IMR-90 (cell line): ENCODE measurements around the gene CA6. TPM values are rescaled to one million over a fixed set of nuclear protein-coding genes. Genes with fewer than 3 reads are reported as not detected.
"Not testable (repeated sequence)": the region's sequence is repeated elsewhere in the genome, so short reads cannot be mapped to it uniquely, and the experiment has no call there.

Experiments used
- ATAC-seq: fragments of 200-7000 bp; cut with Tn5 transposase; 2 replicates; pipeline ENCODE4 v1.9.1; 2020; ENCODE audit warnings: low read depth, mild to moderate bottlenecking, moderate library complexity
- BruUV-seq: library from RNA; stranded (reverse); fragments of 400-500 nt; replicated peaks from 2 replicates; lab custom pipeline; 2021; lab: Mats Ljungman, UMichigan
- CTCF ChIA-PET: fragments of 300-600 bp; formaldehyde crosslinking; extraction: SDS; loops from one replicate; lab custom pipeline; 2021; ENCODE audit warnings: antibody characterized with exemption; lab: Yijun Ruan, JAX
- POLR2A ChIA-PET: fragments of 300-600 bp; sonication (Branson Sonifier 250); formaldehyde crosslinking; loops from one replicate; lab custom pipeline; 2022; ENCODE audit warnings: antibody characterized with exemption; ENCODE audit not compliant: unreplicated experiment; lab: Charles Lee
- DNase-seq: peaks from one replicate; pipeline ENCODE4 v3.0.0; 2013
- H2AFZ ChIP-seq: replicated peaks from 2 replicates; pipeline ENCODE3; 2013; ENCODE audit warnings: low read length, mild to moderate bottlenecking; ENCODE audit not compliant: poor library complexity
- H2AK5ac ChIP-seq: 2 replicates; pipeline ENCODE4 v1.6.1; 2013; ENCODE audit warnings: low read depth, low read length, inconsistent platforms
- H2AK9ac ChIP-seq: replicated peaks from 2 replicates; pipeline ENCODE3; 2013; ENCODE audit warnings: mild to moderate bottlenecking, low read depth, low read length, moderate library complexity; ENCODE audit not compliant: poor library complexity
- H2BK120ac ChIP-seq: 2 replicates; pipeline ENCODE4 v1.6.1; 2013; ENCODE audit warnings: low read depth, low read length, inconsistent platforms
- H2BK15ac ChIP-seq: 3 replicates; pipeline ENCODE4 v1.6.1; 2013; ENCODE audit warnings: low read depth, low read length, inconsistent platforms
- H2BK20ac ChIP-seq: 2 replicates; pipeline ENCODE4 v1.6.1; 2013; ENCODE audit warnings: low read depth, mild to moderate bottlenecking, inconsistent platforms, low read length, moderate library complexity
- H2BK5ac ChIP-seq: 2 replicates; pipeline ENCODE4 v1.6.1; 2013; ENCODE audit warnings: mild to moderate bottlenecking, low read depth, low read length, inconsistent platforms; ENCODE audit not compliant: poor library complexity, severe bottlenecking
- H3K14ac ChIP-seq: replicated peaks from 2 replicates; pipeline ENCODE4 v1.6.1; 2013; ENCODE audit warnings: low read depth, low read length, inconsistent platforms
- H3K18ac ChIP-seq: 2 replicates; pipeline ENCODE4 v1.6.1; 2013; ENCODE audit warnings: low read depth, low read length, control low read depth
- H3K23ac ChIP-seq: 2 replicates; pipeline ENCODE4 v1.6.1; 2013; ENCODE audit warnings: low read depth, low read length, inconsistent platforms
- H3K27ac ChIP-seq: 2 replicates; pipeline ENCODE4 v1.5.1; 2013; ENCODE audit warnings: mild to moderate bottlenecking, control low read depth, low read length; ENCODE audit not compliant: insufficient read depth
- H3K27me3 ChIP-seq: 2 replicates; pipeline ENCODE4 v1.6.1; 2013; ENCODE audit warnings: low read length; ENCODE audit not compliant: control insufficient read depth, insufficient read depth
- H3K36me3 ChIP-seq: 2 replicates; pipeline ENCODE4 v1.6.1; 2013; ENCODE audit warnings: low read length, mixed read lengths; ENCODE audit not compliant: control insufficient read depth, insufficient read depth
- H3K4ac ChIP-seq: 2 replicates; pipeline ENCODE4 v1.6.1; 2013; ENCODE audit warnings: low read depth, low read length, inconsistent platforms
- H3K4me1 ChIP-seq: 2 replicates; pipeline ENCODE4 v1.6.1; 2013; ENCODE audit warnings: low read length, mixed read lengths; ENCODE audit not compliant: control insufficient read depth, insufficient read depth
- H3K4me2 ChIP-seq: 2 replicates; pipeline ENCODE4 v1.6.1; 2013; ENCODE audit warnings: low read depth, mild to moderate bottlenecking, control low read depth, low read length, moderate library complexity
- H3K4me3 ChIP-seq: 2 replicates; pipeline ENCODE4 v1.5.1; 2013; ENCODE audit warnings: low read depth, mild to moderate bottlenecking, control low read depth, low read length, moderate library complexity; ENCODE audit not compliant: insufficient read depth
- H3K56ac ChIP-seq: 2 replicates; pipeline ENCODE4 v1.6.1; 2013; ENCODE audit warnings: low read length, inconsistent platforms; ENCODE audit not compliant: insufficient read depth; ENCODE audit errors: extremely low read depth
- H3K79me1 ChIP-seq, 2 experiments: 2 replicates each; pipeline ENCODE4 v1.6.1; 2013; ENCODE audit warnings: low read length in 2 of 2, inconsistent platforms in 1 of 2, low read depth in 1 of 2
- H3K9ac ChIP-seq: 2 replicates; pipeline ENCODE4 v1.6.1; 2013; ENCODE audit warnings: low read depth, low read length, control low read depth
- H3K9me1 ChIP-seq: 2 replicates; pipeline ENCODE4 v1.6.1; 2013; ENCODE audit warnings: low read length, inconsistent platforms; ENCODE audit not compliant: insufficient read depth
- H3K9me3 ChIP-seq: 2 replicates; pipeline ENCODE4 v1.6.1; 2013; ENCODE audit warnings: low read length; ENCODE audit not compliant: control insufficient read depth, insufficient read depth
- H4K20me1 ChIP-seq: 2 replicates; pipeline ENCODE4 v1.6.1; 2013; ENCODE audit warnings: low read length, inconsistent platforms; ENCODE audit not compliant: insufficient read depth
- H4K5ac ChIP-seq: 2 replicates; pipeline ENCODE4 v1.6.1; 2013; ENCODE audit warnings: mild to moderate bottlenecking, low read depth, low read length, control low read depth
- H4K8ac ChIP-seq, 2 experiments: 2 replicates each; pipeline ENCODE4 v1.6.1; 2013; ENCODE audit warnings: low read depth in 2 of 2, low read length in 2 of 2, control low read depth in 1 of 2, inconsistent platforms in 1 of 2
- H4K91ac ChIP-seq: 2 replicates; pipeline ENCODE4 v1.6.1; 2013; ENCODE audit warnings: low read depth, low read length, inconsistent platforms; ENCODE audit not compliant: insufficient read depth
- WGBS, 2 experiments: methylation state at CpG; one replicate each; pipeline versions ENCODE4 v1.1.5 to v1.1.7; 2013; ENCODE audit warnings: missing lambda C conversion rate in 2 of 2; ENCODE audit not compliant: insufficient read length in 1 of 2; ENCODE audit errors: extremely low coverage in 2 of 2; 5-methylcytosine and 5-hydroxymethylcytosine counted together
- dilution Hi-C: fragments of 300-500 bp; cut with HindIII; formaldehyde crosslinking; loops from one replicate; pipeline ENCODE4 v1.14.3; 2018; ENCODE audit warnings: low sequenced_read_pairs; ENCODE audit not compliant: unreplicated experiment
- in situ Hi-C: fragments of 300-500 bp; cut with MboI; formaldehyde crosslinking; loops from 3 replicates; pipeline ENCODE4 v1.14.3; 2019; ENCODE audit warnings: low sequenced_read_pairs, inconsistent platforms, mixed read lengths
- intact Hi-C: fragments of 100-400 bp; cut with micrococcal nuclease; formaldehyde crosslinking; loops from 2 replicates; pipeline ENCODE4 v1.10.0; 2022
- polyA plus RNA-seq, 3 experiments: library from polyadenylated mRNA; depleted of rRNA; stranded (reverse); fragments of >200 nt; gene quantifications; 2 replicates each; pipeline ENCODE4 v1.2.3, GENCODE V29; 2012; ENCODE audit warnings: low replicate concordance in 1 of 3
- total RNA-seq: library from RNA; depleted of rRNA; stranded (reverse); fragments of >200 nt; gene quantifications from 2 replicates; pipeline ENCODE4 v1.2.3, GENCODE V29; 2012

The CA6 gene
- total and polyA plus RNA-seq, 2 of the 4 experiments (the other 2 are of a cell fraction): not detected

DNA sequence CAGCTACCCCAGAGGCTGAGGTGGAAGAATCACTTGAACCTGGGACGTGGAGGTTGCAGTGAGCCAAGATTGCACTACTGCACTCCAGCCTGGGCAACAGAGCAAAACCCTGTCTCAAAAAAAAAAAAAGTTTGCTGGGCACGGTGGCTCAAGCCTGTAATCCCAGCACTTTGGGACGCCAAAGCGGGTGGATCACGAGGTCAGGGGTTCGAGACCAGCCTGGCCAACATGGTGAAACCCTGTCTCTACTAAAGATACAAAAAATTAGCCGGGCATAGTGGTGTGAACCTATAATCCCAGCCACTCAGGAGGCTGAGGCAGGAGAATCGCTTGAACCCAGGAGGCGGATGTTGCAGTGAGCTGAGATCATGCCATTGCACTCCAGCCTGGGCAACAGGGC lies 23.2 kb downstream of the CA6 start:
- H2BK20ac ChIP-seq, H2AFZ ChIP-seq, H3K36me3 ChIP-seq, H3K4ac ChIP-seq, CTCF ChIA-PET, H3K18ac ChIP-seq, H4K8ac ChIP-seq, H3K9ac ChIP-seq, H3K4me1 ChIP-seq, H4K20me1 ChIP-seq, H2BK120ac ChIP-seq, H3K23ac ChIP-seq, intact Hi-C loops, H3K56ac ChIP-seq, ATAC-seq, BruUV-seq, H4K91ac ChIP-seq, H3K4me3 ChIP-seq, H3K27ac ChIP-seq, H2AK9ac ChIP-seq, H3K9me1 ChIP-seq, H3K79me1 ChIP-seq, POLR2A ChIA-PET, DNase-seq, H3K9me3 ChIP-seq, dilution Hi-C loops, H2BK15ac ChIP-seq, in situ Hi-C loops, H3K4me2 ChIP-seq, H2BK5ac ChIP-seq, H3K14ac ChIP-seq, H4K5ac ChIP-seq, H2AK5ac ChIP-seq: not testable (repeated sequence)
- WGBS, 2 experiments: 73% methylated on average over 3 of the region's 9 CpGs; no CpG with 5 or more reads in 1 of the 2 experiments
- H3K27me3 ChIP-seq: peaks cover 11% of the 10 kb centered on the region
